Measurements from ENCODE around the gene MICB. TPM values are rescaled to one million over a fixed set of nuclear protein-coding genes. Genes with fewer than 3 reads are reported as not detected.

The MICB gene
- total and polyA plus RNA-seq, 2 donors (not counting 1 experiment from before 2014, with no cell fraction given) = 24.2 to 30.9 TPM

GRCh38 chr6:31545291-31545690, 47.3 kb downstream of the MICB start:
- 82% methylated on average over 7 of the region's 7 CpGs for WGBS (ENCODE audit: insufficient coverage)
- Mint-ChIP-seq H3K27ac (no peak overlapping the region), H3K4me3 (peak overlapping the region; percentile 23), H3K9me3 (ENCODE audit: insufficient read depth) (no peaks in the 10 kb centered on the region), H3K27me3 (no peaks in the 10 kb centered on the region), H3K4me1 (peaks cover 48% of the 10 kb centered on the region)
- ChIA-PET POLR2A (interaction anchor here (42.6 kb wide), 1 partner anchor 40 kb away, joined by 1450 read pairs; the partner anchor contains the start of genes LST1, LTA, LTB and NCR3), CTCF (interaction anchor here (1.3 to 29.4 kb wide), 2 partner anchors 45 to 50 kb away, joined by 4 to 2241 read pairs; partner anchors contain the start of genes LST1, LTB, NCR3 and TNF)
- DNase-seq = no peak
- no peak overlapping the region for H3K27ac ChIP-seq (ENCODE audit: low read length in 2 of 2)
- H2AFZ ChIP-seq (ENCODE audit: insufficient read depth, low read depth, low read length, poor library complexity, severe bottlenecking) = no peak overlapping the region
- no peak for ATAC-seq (ENCODE audit: low read depth)
- TF ChIP-seq CTCF (IDR thresholded peaks at IDR 0.05) (no peak), EZH2 (IDR thresholded peaks at IDR 0.05; ENCODE audit: borderline replicate concordance, insufficient read depth, low read depth, low read length, poor library complexity, severe bottlenecking) (no peak)
- H3K9ac ChIP-seq (ENCODE audit: low read length) = no peak overlapping the region
- H3K4me2 ChIP-seq (replicated peaks; ENCODE audit: low read depth, low read length, poor library complexity, severe bottlenecking) = no peak overlapping the region
- H3K4me1 ChIP-seq (ENCODE audit: control insufficient read depth in 2 of 2, insufficient read depth in 2 of 2, low read length in 2 of 2) = peaks cover 31 to 47% of the 10 kb centered on the region in 2 donors
- H4K20me1 ChIP-seq (ENCODE audit: control insufficient read depth, insufficient read depth, low read length, poor library complexity, severe bottlenecking) = peaks cover 8% of the 10 kb centered on the region
- peaks cover 0 to 6% of the 10 kb centered on the region in 2 experiments for H3K36me3 ChIP-seq (replicated peaks in 1 of 2; ENCODE audit: control extremely low read depth in 1 of 2, control insufficient read depth in 1 of 2, extremely low read depth in 1 of 2, insufficient read depth in 2 of 2, low read length in 1 of 2)
- H3K79me2 ChIP-seq (ENCODE audit: control insufficient read depth, insufficient read depth, low read length) = peaks cover 32% of the 10 kb centered on the region
- H3K4me3 ChIP-seq (ENCODE audit: control extremely low read depth in 1 of 5, extremely low read depth in 1 of 5, insufficient read depth in 1 of 5, low read depth in 2 of 5, low read length in 4 of 5) = no peak overlapping the region
- no peaks in the 10 kb centered on the region for H3K27me3 ChIP-seq (replicated peaks in 1 of 4; ENCODE audit: control extremely low read depth in 1 of 4, control insufficient read depth in 3 of 4, insufficient read depth in 4 of 4, low read length in 3 of 4)
- peaks cover 0 to 3% (median 0%) of the 10 kb centered on the region in 3 donors for H3K9me3 ChIP-seq (ENCODE audit: control extremely low read depth in 1 of 3, control insufficient read depth in 2 of 3, insufficient read depth in 1 of 3, low read length in 2 of 3)
- intact Hi-C loops (cut with micrococcal nuclease) = no loop called here

- peak within 1 kb of the TSS; percentile 40 to 69 (median 56) for H3K4me3 ChIP-seq (ENCODE audit: control extremely low read depth in 1 of 5, extremely low read depth in 1 of 5, insufficient read depth in 1 of 5, low read depth in 2 of 5, low read length in 4 of 5)
- intact Hi-C loops (cut with micrococcal nuclease) = loop anchor here (2.0 kb wide), 3 partner anchors 14 to 608 kb away; partner anchors contain the start of genes EHMT2 and PPT2
- peak within 1 kb of the TSS; percentile 88 for H3K4me2 ChIP-seq (replicated peaks; ENCODE audit: low read depth, low read length, poor library complexity, severe bottlenecking)
- Mint-ChIP-seq H3K27me3 (no peaks in the 10 kb centered on the region), H3K4me1 (peaks cover 44% of the 10 kb centered on the region), H3K4me3 (peak within 1 kb of the TSS; percentile 87), H3K27ac (peak within 1 kb of the TSS; percentile 88), H3K9me3 (ENCODE audit: insufficient read depth) (no peaks in the 10 kb centered on the region)
- no peaks in the 10 kb centered on the region for H3K27me3 ChIP-seq (replicated peaks in 1 of 4; ENCODE audit: control extremely low read depth in 1 of 4, control insufficient read depth in 3 of 4, insufficient read depth in 4 of 4, low read length in 3 of 4)
- H3K36me3 ChIP-seq (replicated peaks in 1 of 2; ENCODE audit: control extremely low read depth in 1 of 2, control insufficient read depth in 1 of 2, extremely low read depth in 1 of 2, insufficient read depth in 2 of 2, low read length in 1 of 2) = peaks cover 0 to 3% of the 10 kb centered on the region in 2 experiments
- no peaks in the 10 kb centered on the region for H4K20me1 ChIP-seq (ENCODE audit: control insufficient read depth, insufficient read depth, low read length, poor library complexity, severe bottlenecking)
- ChIA-PET CTCF (interaction anchor here (0.7 to 29.4 kb wide), 12 partner anchors 17 to 406 kb away, joined by 3 to 2241 read pairs (median 4); partner anchors contain the start of genes C6orf47, GPANK1, LST1 and LTB), POLR2A (interaction anchor here (0.6 to 42.6 kb wide), 5 partner anchors 14 to 312 kb away, joined by 3 to 1450 read pairs (median 5); partner anchors contain the start of genes LST1, LTA, LTB and NCR3)
- peak within 1 kb of the TSS; percentile 61 for H2AFZ ChIP-seq (ENCODE audit: insufficient read depth, low read depth, low read length, poor library complexity, severe bottlenecking)
- DNase-seq (peak; percentile 87), ATAC-seq (ENCODE audit: low read depth) (peak; percentile 61)
- H3K4me1 ChIP-seq (ENCODE audit: control insufficient read depth in 2 of 2, insufficient read depth in 2 of 2, low read length in 2 of 2) = peaks cover 26 to 46% of the 10 kb centered on the region in 2 donors
- TF ChIP-seq EZH2 (IDR thresholded peaks at IDR 0.05; ENCODE audit: borderline replicate concordance, insufficient read depth, low read depth, low read length, poor library complexity, severe bottlenecking) (no peak), CTCF (IDR thresholded peaks at IDR 0.05) (peak; percentile 98)
- WGBS (ENCODE audit: insufficient coverage) = 10% methylated on average over 10 of the region's 11 CpGs
- H3K79me2 ChIP-seq (ENCODE audit: control insufficient read depth, insufficient read depth, low read length) = peaks cover 32% of the 10 kb centered on the region
- peaks cover 0 to 3% (median 0%) of the 10 kb centered on the region in 3 donors for H3K9me3 ChIP-seq (ENCODE audit: control extremely low read depth in 1 of 3, control insufficient read depth in 2 of 3, insufficient read depth in 1 of 3, low read length in 2 of 3)
- peak within 1 kb of the TSS; percentile 70 for H3K9ac ChIP-seq (ENCODE audit: low read length)
- peak within 1 kb of the TSS; percentile 80 to 83 for H3K27ac ChIP-seq (ENCODE audit: low read length in 2 of 2)
These were observed 48.5 kb downstream of the MICB start, which contains the start of gene ATP6V1G2 for GRCh38 chr6:31546339-31546957. Gene ATP6V1G2 (minus strand): TSS chr6:31546608. CDS start chr6:31546559, 49 bp downstream.
